PC-9 (cell line): Measurements from ENCODE around the gene BTRC. TPM values are rescaled to one million over a fixed set of nuclear protein-coding genes. Genes with fewer than 3 reads are reported as not detected.

ENCODE experiments used
- BruUV-seq: library from RNA; stranded (reverse); fragments of 400-500 nt; replicated peaks from 2 replicates; lab custom pipeline; 2021; lab: Mats Ljungman, UMichigan
- CTCF ChIA-PET: fragments of 300-600 bp; sonication (Branson Sonifier 250); formaldehyde crosslinking; loops from one replicate; lab custom pipeline; 2022; ENCODE audit warnings: antibody characterized with exemption; lab: Charles Lee
- POLR2A ChIA-PET: fragments of 300-600 bp; sonication (Branson Sonifier 250); formaldehyde crosslinking; loops from one replicate; lab custom pipeline; 2022; ENCODE audit warnings: antibody characterized with exemption; ENCODE audit not compliant: unreplicated experiment; lab: Charles Lee
- DNase-seq, 2 experiments: peaks; one replicate each; pipeline versions ENCODE4 v3.0.0 to v3.0.0-alpha.2; 2015 to 2022; ENCODE audit warnings: mixed read lengths in 1 of 2
- H2AFZ ChIP-seq: fragments of 200-600 bp; sonication (generic); 2 replicates; pipeline ENCODE4 v1.8.1; 2017; ENCODE audit warnings: antibody characterized with exemption
- H3F3A ChIP-seq: fragments of 200-600 bp; sonication (generic); 2 replicates; pipeline ENCODE4 v1.8.1; 2017; ENCODE audit warnings: antibody characterized with exemption, mild to moderate bottlenecking, low read depth; ENCODE audit not compliant: insufficient read depth
- H3K27ac ChIP-seq: fragments of 200-600 bp; sonication (generic); 2 replicates; pipeline ENCODE4 v1.6.1; 2016; ENCODE audit warnings: mixed run types
- H3K27me3 ChIP-seq: fragments of 200-600 bp; sonication (generic); 2 replicates; pipeline ENCODE4 v1.6.1; 2016; ENCODE audit warnings: low read depth, mixed run types; ENCODE audit not compliant: insufficient read depth
- H3K36me3 ChIP-seq: fragments of 200-600 bp; sonication (generic); 2 replicates; pipeline ENCODE4 v1.6.1; 2016; ENCODE audit warnings: low read depth, mixed run types
- H3K4me1 ChIP-seq: fragments of 200-600 bp; sonication (generic); replicated peaks from 2 replicates; pipeline ENCODE4 v1.6.1; 2016; ENCODE audit warnings: mixed run types; ENCODE audit not compliant: insufficient read depth
- H3K4me2 ChIP-seq: fragments of 200-600 bp; sonication (generic); 2 replicates; pipeline ENCODE4 v1.6.1; 2017; ENCODE audit warnings: mixed run types
- H3K4me3 ChIP-seq: fragments of 200-600 bp; sonication (generic); 2 replicates; pipeline ENCODE4 v1.6.1; 2016; ENCODE audit warnings: mixed run types
- H3K79me2 ChIP-seq: fragments of 200-600 bp; sonication (generic); 2 replicates; pipeline ENCODE4 v1.6.1; 2017; ENCODE audit warnings: low read depth, mixed run types
- H3K9me2 ChIP-seq: fragments of 200-600 bp; sonication (generic); 2 replicates; pipeline ENCODE4 v1.8.1; 2017; ENCODE audit warnings: mild to moderate bottlenecking; ENCODE audit not compliant: insufficient read depth
- H3K9me3 ChIP-seq: fragments of 200-600 bp; sonication (generic); 2 replicates; pipeline ENCODE4 v1.8.1; 2016; ENCODE audit warnings: low read depth; ENCODE audit not compliant: insufficient read depth
- H4K20me1 ChIP-seq: fragments of 200-600 bp; sonication (generic); 2 replicates; pipeline ENCODE4 v1.8.1; 2017; ENCODE audit not compliant: insufficient read depth
- CTCF ChIP-seq: fragments of 200-600 bp; sonication (generic); conservative IDR thresholded peaks from 2 replicates; pipeline ENCODE4 v1.6.1; 2017; ENCODE audit warnings: mixed run types, antibody characterized with exemption, mild to moderate bottlenecking, moderate library complexity
- EZH2 ChIP-seq: fragments of 200-600 bp; sonication (generic); IDR thresholded peaks from 2 replicates; pipeline ENCODE4 v1.8.0; 2017; ENCODE audit warnings: antibody characterized with exemption, low read depth
- intact Hi-C: fragments of 100-400 bp; cut with micrococcal nuclease; formaldehyde crosslinking; loops from one replicate; pipeline ENCODE4 v1.10.0; 2022; ENCODE audit not compliant: unreplicated experiment
- total RNA-seq: library from RNA; stranded (reverse); gene quantifications from 2 replicates; pipeline ENCODE4 v1.2.3, GENCODE V29; 2021

The BTRC gene
- total RNA-seq, 1 experiment from 2014 or later: 15.6 TPM

GRCh38 chr10:101438881-101439391, 85.0 kb downstream of the BTRC start:
- no peaks in the 10 kb centered on the region for H4K20me1 ChIP-seq
- no peak overlapping the region for H3K4me2 ChIP-seq
- H3K27ac ChIP-seq: no peak overlapping the region
- CTCF ChIA-PET: no interaction called here
- no peaks in the 10 kb centered on the region for H3K79me2 ChIP-seq
- no TSS peak for BruUV-seq
- no peak overlapping the region for H3K4me3 ChIP-seq
- no peak for DNase-seq
- no peaks in the 10 kb centered on the region for H3K4me1 ChIP-seq
- no peak overlapping the region for H2AFZ ChIP-seq
- no peaks in the 10 kb centered on the region for H3K27me3 ChIP-seq
- intact Hi-C loops: no loop called here
- H3K9me3 ChIP-seq: no peaks in the 10 kb centered on the region
- H3K9me2 ChIP-seq: no peaks in the 10 kb centered on the region
- TF ChIP-seq CTCF (no peak), EZH2 (no peak)
- POLR2A ChIA-PET: no interaction called here
- H3F3A ChIP-seq: no peaks in the 10 kb centered on the region
- H3K36me3 ChIP-seq: no peaks in the 10 kb centered on the region

- no peaks in the 10 kb centered on the region for H3K36me3 ChIP-seq
- DNase-seq: peak; percentile 7 to 36
- no peaks in the 10 kb centered on the region for H3K4me1 ChIP-seq
- H3K9me2 ChIP-seq: no peaks in the 10 kb centered on the region
- no peak overlapping the region for H3K27ac ChIP-seq
- H4K20me1 ChIP-seq: no peaks in the 10 kb centered on the region
- no peak overlapping the region for H3K4me2 ChIP-seq
- no peaks in the 10 kb centered on the region for H3K9me3 ChIP-seq
- intact Hi-C loops: loop anchor here (1.0 to 2.0 kb wide), 2 partner anchors 140 to 227 kb away; no protein-coding TSS in a partner anchor
- TF ChIP-seq CTCF: peak; percentile 68
- no peak for TF ChIP-seq EZH2
- no peaks in the 10 kb centered on the region for H3K27me3 ChIP-seq
- no peak overlapping the region for H2AFZ ChIP-seq
- no peaks in the 10 kb centered on the region for H3F3A ChIP-seq
- CTCF ChIA-PET: interaction anchor here (0.6 to 0.9 kb wide), 6 partner anchors 15 to 135 kb away, joined by 3 to 11 read pairs (median 4); no protein-coding TSS in a partner anchor
- H3K4me3 ChIP-seq: no peak overlapping the region
- BruUV-seq: no TSS peak
- POLR2A ChIA-PET: interaction anchor here (0.6 kb wide), 1 partner anchor 76 kb away, joined by 5 read pairs; no protein-coding TSS in a partner anchor
- H3K79me2 ChIP-seq: no peaks in the 10 kb centered on the region
Measured at GRCh38 chr10:101441541-101442455, 87.8 kb downstream of the BTRC start.

- no peaks in the 10 kb centered on the region for H3K4me1 ChIP-seq
- no peak for DNase-seq
- H4K20me1 ChIP-seq: no peaks in the 10 kb centered on the region
- no peaks in the 10 kb centered on the region for H3K36me3 ChIP-seq
- intact Hi-C loops: loop anchor here (1.0 to 2.0 kb wide), 2 partner anchors 141 to 228 kb away; no protein-coding TSS in a partner anchor
- H3K79me2 ChIP-seq: no peaks in the 10 kb centered on the region
- TF ChIP-seq CTCF: no peak
- no peak for TF ChIP-seq EZH2
- H3K4me3 ChIP-seq: no peak overlapping the region
- H2AFZ ChIP-seq: no peak overlapping the region
- H3K9me3 ChIP-seq: no peaks in the 10 kb centered on the region
- no peaks in the 10 kb centered on the region for H3K27me3 ChIP-seq
- ChIA-PET POLR2A (no interaction called here), CTCF (no interaction called here)
- H3F3A ChIP-seq: no peaks in the 10 kb centered on the region
- no peak overlapping the region for H3K27ac ChIP-seq
- no TSS peak for BruUV-seq
- no peak overlapping the region for H3K4me2 ChIP-seq
- no peaks in the 10 kb centered on the region for H3K9me2 ChIP-seq
Measured at GRCh38 chr10:101442456-101442800, 88.5 kb downstream of the BTRC start.
